HuH-7 (cell line): ENCODE results near the gene LRRC75B.

Experiments
- DNase-seq: peaks from one replicate; pipeline ENCODE4 v3.0.0; 2011; ENCODE audit warnings: low spot score

The LRRC75B gene

DNA sequence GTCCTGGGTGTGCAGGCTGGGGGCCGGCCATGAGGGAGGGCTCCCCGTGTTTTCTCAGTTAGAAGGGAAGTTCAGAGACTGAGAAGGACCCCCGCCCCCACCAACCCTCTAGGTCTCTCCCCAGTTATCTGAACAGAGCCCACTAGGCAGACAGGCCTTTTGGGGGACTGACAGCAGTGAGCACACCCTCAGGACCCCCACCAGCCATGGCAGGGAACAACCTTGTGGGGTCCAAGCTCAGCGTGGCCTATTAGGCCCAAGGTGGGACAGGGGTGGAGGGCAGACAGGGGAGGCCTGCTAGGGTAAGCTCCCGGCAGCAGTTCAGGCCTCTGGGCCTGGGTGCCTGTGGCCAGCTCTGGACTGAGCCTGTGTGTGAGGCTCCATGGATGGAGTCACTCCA is 5.6 kb downstream of the LRRC75B start:
- DNase-seq = no peak

DNA sequence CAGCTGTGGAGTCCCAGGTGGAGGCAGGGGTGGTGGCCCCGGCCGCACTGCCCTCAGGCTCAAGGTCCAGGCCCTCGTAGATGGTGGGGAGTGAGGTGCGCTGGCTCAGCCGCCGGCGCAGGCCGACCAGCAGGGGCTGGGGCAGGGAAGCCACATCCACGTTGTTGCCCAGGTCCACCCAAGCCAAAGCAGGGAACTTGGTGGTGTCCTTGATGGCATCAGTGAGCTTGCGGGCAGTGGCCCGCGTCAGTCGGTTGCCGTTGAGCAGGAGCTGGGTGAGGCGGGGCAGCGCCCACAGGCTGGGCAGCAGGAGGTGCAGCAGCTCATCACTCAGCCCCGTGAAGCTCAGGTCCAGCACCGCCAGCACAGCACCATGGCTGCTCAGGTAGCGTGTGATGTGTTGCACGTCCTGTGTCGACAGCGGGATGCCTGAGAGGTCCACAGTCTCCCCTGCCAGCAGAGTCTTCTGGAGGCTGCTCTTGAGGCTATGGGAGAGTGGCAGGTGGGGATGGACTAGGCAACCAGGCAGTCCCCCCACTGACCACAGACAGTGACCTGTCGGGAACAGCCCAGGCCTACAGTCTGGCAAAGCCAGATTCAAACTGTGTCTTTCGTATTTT is 6.8 kb downstream of the LRRC75B start:
- DNase-seq = no peak

DNA sequence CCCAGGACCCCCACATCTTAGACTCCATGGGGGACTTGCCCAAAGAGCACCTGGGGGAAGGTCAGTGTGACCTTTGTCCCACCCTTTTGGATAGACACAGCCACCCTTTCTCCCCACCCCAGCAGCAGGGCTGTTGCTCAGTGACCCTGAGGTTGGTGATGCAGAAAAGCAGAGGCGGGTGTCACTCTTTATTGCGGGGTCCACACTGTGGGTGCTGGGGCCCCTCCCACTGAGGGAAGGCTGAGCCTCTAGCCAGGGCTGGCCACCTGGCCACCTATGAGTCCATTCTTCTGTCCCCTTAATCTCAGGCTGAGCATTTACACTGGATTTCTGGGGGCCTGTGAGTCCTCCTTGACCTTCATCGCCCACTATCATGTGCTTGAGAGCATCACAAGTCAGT is 7.4 kb downstream of the LRRC75B start:
- no peak for DNase-seq

DNA sequence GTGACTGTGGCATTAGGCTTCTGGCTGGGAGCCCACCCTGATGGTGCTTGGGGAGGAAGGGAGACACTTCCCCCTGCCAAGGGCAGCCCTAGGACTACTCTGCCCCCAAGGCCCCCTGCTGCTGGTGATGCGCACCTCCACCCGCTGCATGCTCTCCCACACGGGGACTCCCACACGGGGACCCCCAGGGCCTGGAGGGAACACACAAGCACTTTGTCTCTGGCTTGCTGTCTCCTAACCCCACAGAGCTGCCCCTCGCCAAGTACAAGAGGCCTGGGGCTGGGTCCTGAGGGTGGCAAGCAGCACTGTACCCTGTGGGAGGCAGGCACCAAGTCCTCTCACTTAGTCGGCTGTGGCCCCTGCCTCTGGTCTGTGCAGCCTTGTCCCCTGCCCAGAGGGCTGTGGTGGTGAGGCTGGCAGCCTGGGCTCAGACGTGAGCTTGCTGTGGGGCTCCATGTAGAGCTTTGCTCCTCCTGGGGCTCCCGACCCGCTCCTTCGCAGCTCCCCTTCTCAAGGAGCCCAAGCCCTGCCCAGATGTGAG is 7.9 kb downstream of the LRRC75B start:
- DNase-seq = no peak

DNA sequence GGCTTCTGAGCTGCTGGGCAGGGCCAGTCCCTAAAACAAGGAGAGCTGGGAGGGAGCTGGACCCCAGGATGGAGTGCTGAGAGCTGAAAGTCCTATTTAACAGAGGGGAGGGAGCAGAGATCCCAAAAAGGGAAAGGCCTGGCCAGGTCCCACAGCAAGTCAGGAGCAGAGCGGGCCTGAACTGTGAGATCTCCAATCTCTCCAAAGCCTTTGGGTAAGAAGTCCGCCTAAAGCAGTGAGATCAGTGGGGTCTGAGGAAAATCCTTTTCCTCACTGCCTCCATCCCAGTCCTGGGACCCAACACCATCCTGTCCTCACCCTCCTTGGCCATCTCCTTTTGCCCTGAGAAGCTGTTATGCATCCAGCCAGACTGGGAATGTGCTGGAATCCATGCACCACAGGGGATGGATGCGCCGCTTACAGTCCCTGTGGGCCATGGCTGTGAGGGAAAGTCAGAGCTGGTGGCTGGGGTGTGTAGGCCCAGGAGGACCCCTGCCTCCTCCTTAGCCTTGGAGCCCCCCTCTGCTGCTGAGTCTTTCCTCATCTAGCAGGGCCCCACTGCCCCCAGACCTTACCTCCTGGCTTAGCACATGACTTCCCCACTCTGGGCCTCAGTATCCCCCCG is 8.6 kb downstream of the LRRC75B start:
- no peak for DNase-seq

DNA sequence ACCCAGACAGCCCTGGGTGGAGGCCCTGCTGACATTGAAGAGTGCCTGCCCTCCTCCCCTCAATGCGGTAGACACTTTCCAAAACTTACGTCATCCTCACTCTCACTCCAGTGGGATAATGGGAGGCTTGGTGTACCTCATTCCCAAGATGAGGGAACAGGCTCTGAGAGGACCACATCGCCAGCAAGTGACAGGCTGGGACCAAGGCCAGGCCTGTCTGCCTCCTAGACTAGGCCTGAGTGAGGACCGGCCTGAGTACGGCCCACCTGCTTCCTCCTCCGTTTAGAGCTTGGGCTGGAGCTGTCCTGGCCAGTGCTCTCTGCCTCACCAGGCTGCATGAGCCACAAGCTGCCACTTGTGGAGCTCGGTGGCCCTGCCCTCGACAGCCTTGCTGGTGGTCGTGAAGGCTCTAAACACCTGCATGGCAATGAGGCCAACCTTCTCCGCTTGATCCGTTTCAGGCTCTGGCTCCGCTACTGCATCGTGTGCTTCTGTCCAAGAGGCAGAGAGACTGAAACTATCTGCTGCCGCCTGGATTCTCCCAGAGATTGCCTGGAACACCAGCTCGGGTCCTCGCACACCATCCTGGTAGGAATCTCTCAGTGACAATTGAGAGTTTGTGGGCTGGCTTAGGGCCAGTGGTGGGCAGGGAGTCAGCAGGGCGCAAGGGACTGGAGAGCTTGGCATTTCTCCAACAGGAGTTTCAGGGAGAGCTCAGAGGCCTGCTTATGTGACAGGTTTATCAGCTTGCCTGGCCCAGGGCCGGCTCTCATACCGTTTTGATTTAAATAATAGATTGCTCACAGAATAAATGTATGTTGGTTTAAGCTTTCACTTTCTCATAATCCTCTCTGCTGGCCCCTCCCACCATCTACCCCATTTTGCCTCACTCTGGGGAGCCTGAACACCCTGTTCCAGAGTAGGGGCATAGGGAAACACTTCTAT is 9.4 kb downstream of the LRRC75B start:
- no peak for DNase-seq

DNA sequence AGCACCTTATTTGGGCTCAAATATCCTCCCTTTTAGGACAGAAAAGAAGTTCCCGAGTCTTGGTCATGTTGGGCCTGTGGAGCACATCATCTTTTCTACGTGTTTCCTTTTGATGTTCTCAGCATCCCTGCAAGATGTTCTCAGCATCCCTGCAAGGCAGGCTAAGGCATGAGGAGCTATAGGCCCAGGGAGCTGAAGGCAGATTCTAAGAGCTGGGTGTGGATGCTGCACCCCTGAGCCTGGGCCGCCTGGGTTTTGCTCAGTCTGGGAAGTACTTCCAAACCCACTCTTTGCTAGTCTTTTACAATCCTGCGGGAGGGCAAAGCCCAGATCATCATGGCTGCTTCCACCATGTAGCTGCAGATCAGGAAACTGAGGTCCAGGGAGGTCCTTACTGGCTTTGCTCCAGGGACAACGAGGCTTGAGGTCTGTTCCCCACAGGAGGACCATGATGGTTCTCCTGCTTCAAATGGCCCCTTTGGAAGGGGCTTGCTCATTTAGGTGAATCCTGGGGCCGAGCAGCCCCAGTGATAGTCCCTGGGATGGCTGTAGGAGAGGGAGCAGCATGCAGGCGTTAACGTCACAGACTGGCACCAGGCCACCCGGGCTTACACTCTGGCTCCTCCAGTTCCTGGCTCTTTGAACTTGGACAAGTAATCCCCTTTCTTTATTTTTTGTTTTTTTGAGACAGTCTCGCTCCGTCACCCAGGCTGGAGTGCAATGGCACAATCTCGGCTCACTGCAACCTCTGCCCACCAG is 10.6 kb downstream of the LRRC75B start:
- DNase-seq = no peak

DNA sequence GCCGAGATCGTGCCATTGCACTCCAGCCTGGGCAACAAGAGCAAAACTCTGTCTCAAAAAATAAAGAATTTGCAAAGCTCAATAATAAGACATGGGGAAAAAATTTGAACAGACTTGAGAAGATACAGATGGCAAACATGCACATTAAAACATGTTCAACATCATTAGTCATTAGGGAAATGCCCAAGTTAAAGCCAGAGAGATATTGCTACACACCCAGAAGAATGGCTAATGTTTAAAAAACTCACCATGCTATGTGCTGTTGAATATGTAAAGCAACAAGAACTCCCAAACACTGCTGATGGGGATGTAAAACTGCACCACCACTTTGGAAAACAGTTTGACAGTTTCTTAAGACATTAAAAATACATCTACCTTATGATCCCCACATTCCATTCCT is 12.6 kb downstream of the LRRC75B start:
- no peak for DNase-seq

DNA sequence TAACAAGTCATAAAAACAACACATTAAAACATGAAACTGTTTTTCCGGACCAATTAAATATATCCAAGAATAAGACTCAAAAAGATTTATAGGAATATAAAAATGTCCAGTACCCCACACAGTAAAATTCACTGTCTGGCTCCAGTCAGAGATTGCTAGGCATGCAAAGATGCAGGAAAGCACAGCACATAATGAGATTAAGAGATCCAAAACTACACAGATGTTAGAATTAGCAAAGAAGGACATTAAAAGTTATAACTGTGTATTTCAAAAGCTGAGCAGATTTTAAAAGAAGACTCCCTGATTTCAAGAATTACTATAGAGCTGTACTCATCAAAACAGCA is 13.6 kb downstream of the LRRC75B start:
- no peak for DNase-seq

DNA sequence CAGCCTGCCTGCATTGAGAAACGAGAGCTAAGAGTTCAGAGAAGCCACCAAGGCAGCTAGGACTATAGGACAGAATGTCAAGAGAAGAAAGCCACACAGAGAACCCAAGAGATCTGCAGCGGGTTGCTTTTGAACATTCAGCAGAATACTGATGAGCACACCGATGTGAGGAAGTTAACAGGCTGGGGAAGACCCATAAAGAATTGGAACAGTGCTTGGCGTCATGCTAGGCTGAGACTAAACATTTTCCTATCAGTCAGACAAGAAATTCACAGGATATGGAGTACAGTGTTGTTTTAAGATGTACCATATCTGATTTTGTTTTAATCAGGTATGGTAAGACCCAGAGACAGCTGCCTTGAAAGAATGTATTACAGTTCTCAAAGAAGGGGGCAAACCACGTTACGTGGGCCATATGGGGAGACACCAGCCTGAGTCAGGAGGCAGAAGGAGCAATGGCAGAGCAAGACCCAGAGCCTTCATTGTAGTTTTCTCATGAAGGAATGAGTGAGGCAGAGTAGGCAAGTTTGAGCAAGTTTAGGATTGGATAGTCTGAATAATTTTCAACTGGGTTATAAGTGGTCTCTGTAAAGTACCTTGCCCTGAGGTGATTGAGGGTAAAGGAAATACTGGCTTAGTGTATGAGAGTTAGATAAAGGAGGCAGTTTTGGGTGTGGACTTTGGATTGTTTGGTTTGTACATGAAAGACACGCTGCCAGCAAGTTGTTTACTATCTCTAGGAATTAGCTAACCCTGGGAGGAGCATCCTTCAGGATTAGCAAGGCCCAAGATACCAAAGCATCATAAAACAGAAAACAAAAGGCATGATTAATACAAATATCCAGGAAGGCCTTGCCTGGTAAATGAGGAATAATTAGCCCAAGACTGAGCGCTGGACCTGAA is 14.3 kb downstream of the LRRC75B start:
- DNase-seq = peak; percentile 77

DNA sequence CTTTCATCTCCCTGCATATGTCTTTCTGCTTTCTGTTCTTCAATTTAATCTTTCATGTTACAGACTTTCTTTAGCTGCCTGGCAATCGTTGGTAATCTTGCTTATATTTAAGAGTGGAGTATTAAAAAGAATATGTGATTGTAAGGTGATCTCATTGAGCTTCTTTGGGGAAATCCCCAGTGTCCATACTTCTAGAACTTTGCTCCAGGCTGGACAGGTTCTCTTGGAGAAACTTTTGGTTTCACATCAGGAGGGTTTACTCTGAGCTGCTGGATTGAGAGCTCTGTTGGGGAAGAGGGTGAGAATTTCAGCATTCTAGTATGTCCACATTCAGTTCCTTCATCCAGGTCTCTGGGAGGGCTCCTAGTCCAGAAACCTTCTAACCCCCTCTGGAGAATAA is 16.1 kb downstream of the LRRC75B start:
- DNase-seq = no peak

DNA sequence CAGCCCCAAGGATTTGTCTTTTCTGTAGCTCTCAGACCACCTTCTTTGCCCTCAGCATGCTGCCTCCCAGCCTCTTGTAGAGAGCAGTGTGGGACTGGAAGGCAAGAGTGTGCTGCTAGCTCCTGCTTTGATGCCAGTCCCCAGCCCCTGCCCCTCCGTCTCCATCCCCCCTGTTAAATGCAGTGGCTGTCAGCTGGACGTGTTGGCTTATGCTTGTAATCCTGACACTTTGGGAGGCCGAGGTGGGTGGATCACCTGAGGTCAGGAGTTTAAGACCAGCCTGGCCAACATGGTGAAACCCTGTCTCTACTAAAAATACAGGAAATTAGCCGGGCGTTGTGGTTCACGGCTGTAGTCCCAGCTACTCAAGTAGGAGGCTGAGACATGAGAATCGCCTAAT is 21.6 kb downstream of the LRRC75B start:
- no peak for DNase-seq

DNA sequence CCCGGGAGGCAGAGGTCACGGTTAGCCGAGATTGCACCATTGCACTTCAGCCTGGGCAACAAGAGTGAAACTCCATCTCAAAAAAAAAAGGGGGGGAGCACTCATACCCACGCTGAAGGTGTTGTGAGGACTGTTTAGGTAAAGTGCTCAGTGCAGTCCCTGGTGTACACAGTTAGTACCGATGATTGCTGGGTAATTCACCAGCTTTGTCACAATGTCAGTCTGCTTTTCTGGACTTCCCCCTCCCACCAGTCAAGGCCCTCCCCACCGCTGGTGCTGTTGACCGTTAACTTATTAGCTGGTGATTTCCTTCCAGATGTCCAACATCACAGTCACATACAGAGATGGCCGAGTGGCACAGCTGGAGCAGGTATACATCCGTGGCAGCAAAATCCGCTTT is 25.2 kb downstream of the LRRC75B start:
- no peak for DNase-seq

DNA sequence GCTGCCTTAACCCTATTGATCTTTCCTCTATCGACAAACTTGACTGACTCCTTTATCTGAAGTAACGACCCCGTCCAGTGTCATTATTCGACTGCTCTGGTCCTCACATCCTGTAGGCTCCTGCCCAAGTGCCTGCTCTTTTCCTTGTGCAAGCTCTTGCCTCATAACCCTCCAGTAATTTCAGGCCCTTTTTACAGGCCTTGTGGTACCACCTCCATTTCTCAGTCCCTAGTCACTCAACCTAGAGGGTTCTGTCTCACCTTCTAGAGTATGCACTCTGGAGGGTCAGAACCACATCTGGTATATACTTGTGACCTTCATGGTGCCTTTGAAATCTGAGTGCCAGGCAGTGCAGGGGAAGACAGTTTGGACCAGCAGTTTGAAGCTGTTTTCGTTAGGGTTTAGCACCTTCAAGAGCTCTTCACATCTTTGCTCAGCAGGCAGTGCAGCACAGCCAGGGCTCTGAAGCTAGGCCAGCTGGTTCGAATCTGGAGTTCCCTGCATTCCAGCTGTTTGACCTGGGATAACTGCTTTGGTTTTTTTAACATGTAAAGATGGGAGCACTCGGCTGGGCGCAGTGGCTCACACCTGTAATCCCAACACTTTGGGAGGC is 25.9 kb downstream of the LRRC75B start:
- no peak for DNase-seq

DNA sequence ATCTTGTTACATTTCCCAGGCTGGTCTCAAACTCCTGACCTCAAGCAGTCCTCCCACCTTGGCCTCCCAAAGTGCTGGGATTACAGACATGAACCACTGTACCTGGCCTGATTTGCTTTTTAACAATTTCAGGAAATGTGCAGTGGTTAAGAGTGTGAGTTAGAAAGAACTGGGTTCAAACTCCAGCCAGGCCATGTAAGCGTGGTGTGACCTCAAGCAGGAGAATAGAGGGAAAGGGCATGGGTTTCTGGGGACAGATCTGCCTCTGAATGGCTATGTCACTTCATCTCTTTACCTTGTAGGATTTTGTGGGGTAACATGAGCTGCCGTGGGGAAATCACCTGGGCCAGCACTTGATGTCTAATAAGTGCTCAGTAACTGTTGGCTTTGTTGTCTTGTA is 27.8 kb downstream of the LRRC75B start:
- no peak for DNase-seq

DNA sequence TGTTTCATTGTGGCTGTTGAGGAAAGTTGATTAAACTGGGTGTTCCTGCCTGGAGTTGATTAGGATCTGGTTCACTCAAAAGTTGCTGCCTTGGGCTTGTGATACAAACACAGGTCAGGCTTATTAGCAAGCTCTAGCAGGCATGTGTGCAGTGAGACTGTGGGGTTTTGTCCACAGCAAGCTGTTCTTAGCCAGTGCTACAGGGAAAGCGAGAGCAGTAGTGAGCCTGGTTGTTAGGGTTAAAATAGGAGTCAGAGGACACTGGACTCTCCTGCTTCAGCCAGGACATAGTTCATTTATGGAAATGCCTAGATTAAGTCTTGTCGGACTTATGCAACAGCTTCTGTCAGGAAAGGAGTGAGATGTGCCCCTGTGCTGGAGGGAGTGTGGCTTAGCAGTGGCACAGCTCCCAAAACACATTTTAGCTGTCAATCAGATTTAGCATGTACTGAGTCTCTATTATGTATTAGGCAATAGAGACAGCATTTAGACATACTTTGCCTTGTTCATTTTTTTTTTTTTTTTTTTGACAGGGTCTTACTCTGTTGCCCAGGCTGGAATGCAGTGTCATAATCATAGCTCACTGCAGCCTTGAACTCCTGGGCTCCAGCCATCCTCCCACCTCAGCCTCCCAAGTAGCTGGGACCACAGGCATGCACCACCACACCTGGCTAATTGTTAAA is 28.4 kb downstream of the LRRC75B start:
- no peak for DNase-seq

DNA sequence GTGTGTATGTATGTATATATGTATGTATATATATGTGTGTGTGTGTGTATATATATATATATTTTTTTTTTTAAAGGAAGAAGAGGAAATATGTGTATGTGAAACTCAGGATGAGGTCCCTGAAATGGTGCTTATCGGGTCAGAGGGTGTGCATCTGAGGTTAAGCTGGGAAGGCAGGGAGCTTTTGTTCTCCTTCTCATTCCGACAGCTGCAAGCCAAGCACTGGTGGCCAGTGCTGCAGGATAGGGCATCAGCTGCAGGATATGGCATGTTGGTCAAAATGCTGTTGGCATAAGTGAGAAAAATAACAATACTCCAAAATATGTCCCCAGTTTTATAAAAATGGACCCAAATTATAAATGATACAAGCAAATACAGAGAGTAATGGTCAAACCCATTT is 29.6 kb downstream of the LRRC75B start:
- no peak for DNase-seq

DNA sequence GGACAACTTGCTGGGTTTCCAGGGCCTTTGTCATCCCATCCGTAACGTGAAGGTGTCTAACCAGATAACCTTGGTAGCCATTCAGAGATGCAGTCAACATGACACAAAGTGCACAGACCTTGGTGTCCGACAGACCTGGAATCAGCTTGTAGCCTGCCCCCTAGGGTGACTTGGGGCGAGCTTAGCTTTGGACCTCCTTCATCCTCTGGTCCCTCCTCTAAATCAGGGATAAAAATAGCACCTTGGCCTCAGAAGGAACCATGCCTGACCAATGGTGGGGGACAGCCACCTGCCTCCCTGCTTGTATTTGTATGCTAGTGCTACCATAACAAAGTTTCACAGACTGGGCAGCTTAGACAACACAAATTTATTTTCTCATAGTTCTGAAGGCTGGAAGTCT is 33.4 kb downstream of the LRRC75B start:
- no peak for DNase-seq

DNA sequence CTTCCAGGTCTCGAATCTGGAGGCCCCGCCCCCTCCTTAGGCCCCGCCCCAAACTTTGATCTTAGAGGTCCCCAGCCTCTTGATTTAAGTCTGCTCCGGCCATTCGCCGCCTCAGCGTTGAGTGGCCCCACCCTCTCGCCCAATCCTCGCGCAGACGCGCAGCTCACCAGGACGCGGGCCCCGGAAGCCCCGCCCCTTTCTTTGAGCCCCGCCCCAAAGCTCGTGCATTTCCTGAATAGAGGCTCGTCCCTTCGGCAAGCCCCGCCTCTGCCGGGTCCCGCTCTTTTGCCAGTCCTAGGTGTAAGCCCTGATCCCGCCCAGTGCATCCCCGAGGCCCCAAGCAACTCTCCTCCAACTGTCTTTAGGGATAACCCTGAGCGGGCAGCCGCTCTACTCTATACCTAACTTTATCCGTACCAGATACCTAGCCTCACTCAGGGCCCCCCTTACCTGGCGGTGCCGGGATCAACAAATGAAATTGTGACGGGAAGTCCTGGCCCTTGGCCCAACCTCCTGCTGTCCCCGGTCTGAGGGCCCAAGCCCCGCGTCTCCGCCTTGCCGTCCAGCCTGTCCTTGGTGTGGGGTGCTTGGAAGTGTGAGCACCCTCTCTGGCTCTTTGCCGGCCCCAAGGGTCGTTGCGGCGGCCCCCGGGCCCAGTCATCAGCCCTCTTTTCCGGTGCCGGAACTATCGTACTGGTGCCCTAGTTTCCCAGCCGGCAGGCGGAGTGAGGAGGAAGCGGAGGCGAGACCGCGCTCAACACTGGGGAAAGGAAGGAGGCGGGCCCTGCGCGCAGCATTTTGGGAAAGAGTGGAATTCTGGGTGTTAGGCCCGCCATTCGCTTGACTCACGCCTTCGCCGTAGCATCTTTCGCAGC is 37.5 kb downstream of the LRRC75B start, which contains the start of gene SNRPD3:
Gene SNRPD3, plus strand, starts transcription at position 835 of the 875 bp plus-strand sequence. CDS start 1,676 bp downstream, outside the sequence.
- peak; percentile 95 for DNase-seq
